DOHH2 (cell line): ENCODE results near the gene CEP85L.

Experiments used
- EZH2phosphoT487 ChIP-seq: fragments of 200-600 bp; sonication (generic); IDR thresholded peaks from 2 replicates; pipeline ENCODE4 v1.6.1; 2017; ENCODE audit warnings: borderline replicate concordance, mild to moderate bottlenecking, antibody characterized with exemption, low read length, moderate library complexity, mixed read lengths
- TF ChIP-seq, protein P1 (sequence below): fragments of 200-600 bp; sonication (generic); IDR thresholded peaks from one replicate; pipeline ENCODE4 v1.5.1; 2014; ENCODE audit warnings: antibody characterized with exemption, mild to moderate bottlenecking, low read depth, low read length; ENCODE audit not compliant: poor library complexity, severe bottlenecking

- TF ChIP-seq, protein P1, sequence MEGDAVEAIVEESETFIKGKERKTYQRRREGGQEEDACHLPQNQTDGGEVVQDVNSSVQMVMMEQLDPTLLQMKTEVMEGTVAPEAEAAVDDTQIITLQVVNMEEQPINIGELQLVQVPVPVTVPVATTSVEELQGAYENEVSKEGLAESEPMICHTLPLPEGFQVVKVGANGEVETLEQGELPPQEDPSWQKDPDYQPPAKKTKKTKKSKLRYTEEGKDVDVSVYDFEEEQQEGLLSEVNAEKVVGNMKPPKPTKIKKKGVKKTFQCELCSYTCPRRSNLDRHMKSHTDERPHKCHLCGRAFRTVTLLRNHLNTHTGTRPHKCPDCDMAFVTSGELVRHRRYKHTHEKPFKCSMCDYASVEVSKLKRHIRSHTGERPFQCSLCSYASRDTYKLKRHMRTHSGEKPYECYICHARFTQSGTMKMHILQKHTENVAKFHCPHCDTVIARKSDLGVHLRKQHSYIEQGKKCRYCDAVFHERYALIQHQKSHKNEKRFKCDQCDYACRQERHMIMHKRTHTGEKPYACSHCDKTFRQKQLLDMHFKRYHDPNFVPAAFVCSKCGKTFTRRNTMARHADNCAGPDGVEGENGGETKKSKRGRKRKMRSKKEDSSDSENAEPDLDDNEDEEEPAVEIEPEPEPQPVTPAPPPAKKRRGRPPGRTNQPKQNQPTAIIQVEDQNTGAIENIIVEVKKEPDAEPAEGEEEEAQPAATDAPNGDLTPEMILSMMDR = no peak
- no peak for TF ChIP-seq EZH2phosphoT487
Observed at GRCh38 chr6:118598324-118598723, 53.1 kb downstream of the CEP85L start.
